ENCODE results near the gene GAMT.
A peak's percentile ranks its signal among the peaks of the same experiment; 100 is the strongest.

Gene GAMT

GRCh38 chr19:1406774-1407527 is 5.6 kb upstream of the GAMT start:
- peak; percentile 96 for DNase-seq (ENCODE audit: extremely low spot score)
- POLR2A ChIA-PET = no interaction called here
- no peak for TF ChIP-seq SP1 (IDR thresholded peaks at IDR 0.05)
- peak; percentile 90 for TF ChIP-seq L3MBTL2 (conservative IDR thresholded peaks at IDR 0.05)
- CTCF ChIA-PET = no interaction called here

- ChIA-PET CTCF (interaction anchor here (0.6 to 1.2 kb wide), 2 partner anchors 51 to 101 kb away, joined by 3 to 4 read pairs; no protein-coding TSS in a partner anchor), POLR2A (interaction anchor here (1.0 to 2.1 kb wide), 3 partner anchors 11 to 133 kb away, joined by 4 to 19 read pairs (median 5); partner anchors contain the start of gene CIRBP)
- no peak for DNase-seq (ENCODE audit: extremely low spot score)
- TF ChIP-seq LEF1 (IDR thresholded peaks at IDR 0.05; ENCODE audit: borderline replicate concordance) = no peak
Observed at GRCh38 chr19:1402411-1403070, 1.2 kb upstream of the GAMT start.

GRCh38 chr19:1401889-1402217 is 511 bp upstream of the GAMT start:
- POLR2A ChIA-PET = no interaction called here
- DNase-seq (ENCODE audit: extremely low spot score) = no peak
- TF ChIP-seq FOXM1 (IDR thresholded peaks at IDR 0.05; ENCODE audit: borderline replicate concordance) (no peak), CTBP1 (IDR thresholded peaks at IDR 0.05; ENCODE audit: borderline replicate concordance) (no peak), ZNF384 (IDR thresholded peaks at IDR 0.05) (no peak), L3MBTL2 (conservative IDR thresholded peaks at IDR 0.05) (no peak), LEF1 (IDR thresholded peaks at IDR 0.05; ENCODE audit: borderline replicate concordance) (no peak), HDGF (IDR thresholded peaks at IDR 0.05; ENCODE audit: borderline replicate concordance) (no peak), ELF4 (IDR thresholded peaks at IDR 0.05) (no peak), SUZ12 (IDR thresholded peaks at IDR 0.05) (no peak), FOXA1 (IDR thresholded peaks at IDR 0.05) (no peak), ARNT (IDR thresholded peaks at IDR 0.05) (no peak), TARDBP (IDR thresholded peaks at IDR 0.05) (no peak), SP1 (IDR thresholded peaks at IDR 0.05) (no peak), NFRKB (IDR thresholded peaks at IDR 0.05) (no peak), FOXK2 (IDR thresholded peaks at IDR 0.05) (no peak), BHLHE40 (IDR thresholded peaks at IDR 0.05; ENCODE audit: borderline replicate concordance) (no peak)
- TF ChIP-seq, protein P1, sequence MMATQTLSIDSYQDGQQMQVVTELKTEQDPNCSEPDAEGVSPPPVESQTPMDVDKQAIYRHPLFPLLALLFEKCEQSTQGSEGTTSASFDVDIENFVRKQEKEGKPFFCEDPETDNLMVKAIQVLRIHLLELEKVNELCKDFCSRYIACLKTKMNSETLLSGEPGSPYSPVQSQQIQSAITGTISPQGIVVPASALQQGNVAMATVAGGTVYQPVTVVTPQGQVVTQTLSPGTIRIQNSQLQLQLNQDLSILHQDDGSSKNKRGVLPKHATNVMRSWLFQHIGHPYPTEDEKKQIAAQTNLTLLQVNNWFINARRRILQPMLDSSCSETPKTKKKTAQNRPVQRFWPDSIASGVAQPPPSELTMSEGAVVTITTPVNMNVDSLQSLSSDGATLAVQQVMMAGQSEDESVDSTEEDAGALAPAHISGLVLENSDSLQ (IDR thresholded peaks at IDR 0.05) = no peak
- CTCF ChIA-PET = no interaction called here

DNA sequence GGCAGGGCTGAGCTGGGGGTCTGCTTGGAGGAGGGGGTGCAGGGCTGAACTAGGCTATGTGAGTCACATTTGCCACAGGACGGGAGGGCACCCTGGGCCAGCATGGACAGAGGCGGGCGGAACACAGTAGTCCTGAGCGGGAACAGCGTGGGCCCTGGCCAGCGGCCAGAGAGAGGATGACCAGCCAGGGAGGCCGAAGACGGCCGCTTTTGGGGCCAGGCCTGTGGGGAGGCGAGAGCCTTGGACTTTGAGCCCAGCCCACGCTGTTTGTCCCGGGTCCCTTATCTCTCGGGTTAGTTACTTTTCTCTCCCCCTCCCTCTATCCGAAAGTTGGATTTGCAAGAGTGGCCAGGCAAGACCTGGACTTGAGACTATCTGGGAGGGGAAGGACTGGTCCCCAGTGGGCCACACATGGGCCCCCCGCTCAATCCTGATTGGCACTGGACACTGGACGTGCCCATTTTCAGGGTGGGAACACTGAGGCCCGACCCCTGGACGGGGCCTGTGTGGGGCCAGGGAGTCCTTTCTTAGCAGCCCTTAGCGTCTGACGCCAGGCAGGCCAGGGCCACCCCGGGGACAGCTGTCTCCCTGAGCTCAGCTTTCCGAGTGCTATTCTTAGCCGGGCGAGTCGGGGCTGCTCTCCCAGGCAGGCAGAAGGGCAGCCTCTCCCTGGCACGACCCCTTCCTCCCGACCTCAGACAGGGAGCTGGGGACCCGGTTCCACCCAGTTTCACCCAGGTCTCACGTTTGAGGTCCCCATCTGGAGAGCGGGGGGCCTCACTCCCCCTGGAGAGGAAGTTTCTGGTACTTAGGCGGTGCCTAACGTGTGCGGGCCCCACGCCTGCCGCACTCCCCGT is 833 bp downstream of the GAMT start:
- peak; percentile 32 for DNase-seq (ENCODE audit: extremely low spot score)
- ChIA-PET POLR2A (interaction anchor here (1.0 kb wide), 1 partner anchor 131 kb away, joined by 3 read pairs; the partner anchor contains the start of gene CIRBP), CTCF (no interaction called here)
- TF ChIP-seq FOXM1 (IDR thresholded peaks at IDR 0.05; ENCODE audit: borderline replicate concordance) = 0 out of 2 replicates have a peak, but pooled peaks have one; percentile 23
- TF ChIP-seq BHLHE40 (IDR thresholded peaks at IDR 0.05; ENCODE audit: borderline replicate concordance) = no peak

DNA sequence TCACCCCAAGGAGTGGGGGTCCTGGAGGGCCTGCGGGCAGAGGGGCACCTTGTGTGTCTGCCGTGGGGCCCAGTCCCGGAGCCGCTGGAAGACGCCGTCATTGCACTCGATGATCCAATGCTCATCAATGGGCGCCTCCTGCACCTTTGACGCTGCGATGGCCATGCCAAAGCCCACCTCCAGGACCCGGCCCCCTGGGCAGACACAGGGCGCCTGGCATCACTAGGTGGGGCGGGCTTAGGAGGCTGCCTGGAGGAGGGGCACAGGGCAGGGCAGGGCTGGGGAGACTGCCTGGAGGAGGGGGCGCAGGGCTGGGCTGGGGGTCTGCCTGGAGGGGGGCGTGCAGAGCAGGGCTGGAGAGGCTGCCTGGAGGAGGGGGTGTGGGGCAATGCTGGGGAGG is 1.6 kb downstream of the GAMT start:
- DNase-seq (ENCODE audit: extremely low spot score) = no peak
- POLR2A ChIA-PET = no interaction called here

GRCh38 chr19:1399079-1399478 is 2.3 kb downstream of the GAMT start:
- ChIA-PET CTCF (no interaction called here), POLR2A (no interaction called here)
- DNase-seq (ENCODE audit: extremely low spot score) = no peak
- TF ChIP-seq BHLHE40 (IDR thresholded peaks at IDR 0.05; ENCODE audit: borderline replicate concordance) = no peak
- no peak for TF ChIP-seq ARNT (IDR thresholded peaks at IDR 0.05)
- no peak for TF ChIP-seq FOXA1 (IDR thresholded peaks at IDR 0.05)
- no peak for TF ChIP-seq SP1 (IDR thresholded peaks at IDR 0.05)
- TF ChIP-seq HDGF (IDR thresholded peaks at IDR 0.05; ENCODE audit: borderline replicate concordance) = no peak
- no peak for TF ChIP-seq FOXM1 (IDR thresholded peaks at IDR 0.05; ENCODE audit: borderline replicate concordance)
- no peak for TF ChIP-seq NFRKB (IDR thresholded peaks at IDR 0.05)
- TF ChIP-seq CTBP1 (IDR thresholded peaks at IDR 0.05; ENCODE audit: borderline replicate concordance) = no peak
- no peak for TF ChIP-seq ELF4 (IDR thresholded peaks at IDR 0.05)
- TF ChIP-seq, protein P1 (IDR thresholded peaks at IDR 0.05) = no peak
- TF ChIP-seq ZNF384 (IDR thresholded peaks at IDR 0.05) = no peak
- TF ChIP-seq TARDBP (IDR thresholded peaks at IDR 0.05) = no peak
- no peak for TF ChIP-seq SUZ12 (IDR thresholded peaks at IDR 0.05)
- no peak for TF ChIP-seq LEF1 (IDR thresholded peaks at IDR 0.05; ENCODE audit: borderline replicate concordance)

More for the DNA sequence above, 1.6 kb downstream of the GAMT start:
- TF ChIP-seq SUZ12 (IDR thresholded peaks at IDR 0.05) (no peak), HDGF (IDR thresholded peaks at IDR 0.05; ENCODE audit: borderline replicate concordance) (no peak), LEF1 (IDR thresholded peaks at IDR 0.05; ENCODE audit: borderline replicate concordance) (no peak), SP1 (IDR thresholded peaks at IDR 0.05) (no peak), L3MBTL2 (conservative IDR thresholded peaks at IDR 0.05) (no peak), NFRKB (IDR thresholded peaks at IDR 0.05) (no peak), ELF4 (IDR thresholded peaks at IDR 0.05) (no peak), ARNT (IDR thresholded peaks at IDR 0.05) (no peak), FOXK2 (IDR thresholded peaks at IDR 0.05) (no peak), CTBP1 (IDR thresholded peaks at IDR 0.05; ENCODE audit: borderline replicate concordance) (no peak), FOXM1 (IDR thresholded peaks at IDR 0.05; ENCODE audit: borderline replicate concordance) (no peak), BHLHE40 (IDR thresholded peaks at IDR 0.05; ENCODE audit: borderline replicate concordance) (no peak), ZNF384 (IDR thresholded peaks at IDR 0.05) (no peak), FOXA1 (IDR thresholded peaks at IDR 0.05) (no peak), TARDBP (IDR thresholded peaks at IDR 0.05) (no peak)
- TF ChIP-seq, protein P1 (IDR thresholded peaks at IDR 0.05) = no peak
- CTCF ChIA-PET = no interaction called here
